ES-I3 (cell line): ENCODE results near the gene MTTP.

Experiments used
- H3K36me3 ChIP-seq: 2 replicates; pipeline ENCODE4 v1.6.1; 2013; ENCODE audit warnings: mild to moderate bottlenecking, low read length, control low read depth, moderate library complexity; ENCODE audit not compliant: insufficient read depth
- H3K4me1 ChIP-seq: 2 replicates; pipeline ENCODE4 v1.6.1; 2013; ENCODE audit warnings: mild to moderate bottlenecking, control low read depth, low read length; ENCODE audit not compliant: insufficient read depth
- H3K9ac ChIP-seq: 2 replicates; pipeline ENCODE4 v1.6.1; 2013; ENCODE audit warnings: low read depth, mild to moderate bottlenecking, low read length, moderate library complexity
- H3K9me3 ChIP-seq: 2 replicates; pipeline ENCODE4 v1.6.1; 2013; ENCODE audit warnings: mild to moderate bottlenecking, low read length, moderate library complexity; ENCODE audit not compliant: control insufficient read depth, insufficient read depth

MTTP gene

GRCh38 chr4:99640676-99641075 lies 66.1 kb downstream of the MTTP start:
- H3K9me3 ChIP-seq: no peaks in the 10 kb centered on the region
- H3K9ac ChIP-seq: no peak overlapping the region
- no peaks in the 10 kb centered on the region for H3K36me3 ChIP-seq
- H3K4me1 ChIP-seq: peaks cover 27% of the 10 kb centered on the region

DNA sequence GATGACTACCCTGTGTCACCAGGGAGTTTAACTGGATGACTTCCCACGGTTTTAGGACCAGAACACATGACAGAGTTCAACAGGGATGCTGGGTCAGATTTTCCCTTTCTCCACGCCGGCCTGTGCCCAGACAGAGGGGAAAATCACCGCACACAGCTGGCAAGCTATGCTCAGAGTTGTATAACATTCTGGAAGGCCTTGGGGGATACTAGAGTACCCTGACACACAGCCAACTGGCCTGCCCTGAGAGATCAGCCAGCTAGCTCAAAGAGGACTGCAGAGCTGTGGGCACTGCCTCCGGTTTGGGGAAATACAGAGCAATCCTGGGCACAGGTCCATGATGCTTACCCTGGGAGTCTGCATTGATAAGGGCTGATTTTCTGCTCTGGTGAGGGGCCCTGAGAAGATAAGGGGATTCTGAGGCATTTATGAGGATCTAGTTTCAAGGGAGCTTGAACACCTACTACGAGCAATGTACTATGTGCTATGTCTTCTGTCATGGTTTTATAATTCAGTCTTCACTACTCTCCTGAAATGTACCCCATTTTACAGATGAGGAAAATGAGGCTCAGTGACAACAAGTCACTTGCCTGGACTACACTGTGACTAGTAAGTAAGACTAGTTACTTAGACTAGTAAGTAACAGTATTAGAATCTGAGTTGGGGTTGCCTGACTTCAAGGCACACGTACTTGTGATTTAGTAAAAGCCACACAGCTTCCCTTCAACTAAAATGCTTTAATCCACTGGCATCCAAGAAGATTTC lies 68.3 kb downstream of the MTTP start:
- Histone ChIP-seq H3K4me1 (peaks cover 40% of the 10 kb centered on the region), H3K9me3 (no peaks in the 10 kb centered on the region), H3K36me3 (no peaks in the 10 kb centered on the region)

DNA sequence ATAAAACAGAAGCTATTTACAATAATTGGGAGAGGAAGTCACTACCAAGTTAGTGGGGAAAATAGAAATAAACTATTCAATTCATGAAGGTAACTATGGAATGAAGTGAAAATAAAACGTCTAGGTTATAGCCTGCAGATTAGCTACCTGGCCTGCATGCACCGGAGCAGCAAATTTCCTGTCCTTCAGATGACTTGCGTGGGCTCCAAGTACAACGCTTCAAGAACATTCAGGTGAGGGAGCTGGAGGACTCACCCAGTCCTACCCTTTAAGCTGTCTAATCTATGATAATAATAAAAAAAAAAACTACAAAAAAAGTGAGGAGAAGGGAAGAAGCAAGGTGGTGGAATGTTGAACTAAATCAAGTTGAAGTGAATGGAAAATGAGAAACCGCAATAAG lies 69.8 kb downstream of the MTTP start:
- no peak overlapping the region; the same call in 1 of the 2 replicates for H3K9ac ChIP-seq

More for the DNA sequence above, 68.3 kb downstream of the MTTP start:
- H3K9ac ChIP-seq: no peak overlapping the region

DNA sequence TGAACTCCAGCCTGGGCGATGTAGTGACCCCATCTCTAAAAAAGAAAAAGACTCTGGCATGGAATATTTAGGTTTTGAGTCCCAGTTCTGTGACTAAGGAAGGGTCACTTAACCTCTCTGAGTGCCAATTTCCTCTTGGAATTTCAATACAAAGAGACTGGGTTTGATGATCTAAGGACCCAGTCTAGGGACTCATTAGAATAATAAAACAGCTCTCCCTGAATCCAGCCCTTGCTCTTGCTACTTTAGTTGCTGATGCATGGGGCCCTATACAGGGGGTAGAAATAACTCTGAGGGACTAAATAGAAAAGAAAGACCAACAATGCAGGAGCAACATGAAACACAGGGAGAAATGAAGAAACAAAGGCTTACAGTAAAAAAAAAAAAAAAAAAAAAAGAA lies 70.4 kb downstream of the MTTP start:
- Histone ChIP-seq H3K9me3 (no peaks in the 10 kb centered on the region), H3K4me1 (peaks cover 42% of the 10 kb centered on the region)

More for the DNA sequence above, 69.8 kb downstream of the MTTP start:
- peaks cover 42% of the 10 kb centered on the region for H3K4me1 ChIP-seq
- H3K9me3 ChIP-seq: no peaks in the 10 kb centered on the region
- H3K36me3 ChIP-seq: no peaks in the 10 kb centered on the region

DNA sequence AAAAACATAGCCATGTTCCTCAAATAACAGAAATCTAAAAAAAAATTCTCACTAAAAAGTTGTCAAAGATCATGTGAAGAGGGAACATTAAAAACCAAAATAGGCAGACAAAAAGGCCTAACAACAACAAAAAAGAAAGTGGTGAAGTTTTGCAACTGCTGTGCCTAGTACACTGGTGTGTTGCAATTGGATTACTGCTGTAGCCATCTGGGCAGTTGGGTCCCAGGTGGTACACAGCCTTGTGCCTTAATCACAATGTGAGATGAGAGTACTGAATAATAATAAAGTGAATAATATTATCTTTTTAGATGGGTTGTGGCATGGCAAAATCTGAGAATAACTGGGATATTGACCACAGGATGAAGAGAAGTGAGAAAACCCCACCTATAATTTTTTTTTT lies 71.0 kb downstream of the MTTP start:
- Histone ChIP-seq H3K9me3 (no peaks in the 10 kb centered on the region), H3K9ac (no peak overlapping the region), H3K36me3 (no peaks in the 10 kb centered on the region), H3K4me1 (peaks cover 38% of the 10 kb centered on the region)

More for the DNA sequence above, 70.4 kb downstream of the MTTP start:
- Histone ChIP-seq H3K36me3 (no peaks in the 10 kb centered on the region), H3K9ac (no peak overlapping the region; the same call in 1 of the 2 replicates)

- Histone ChIP-seq H3K4me1 (peaks cover 36% of the 10 kb centered on the region), H3K36me3 (no peaks in the 10 kb centered on the region), H3K9ac (no peak overlapping the region), H3K9me3 (no peaks in the 10 kb centered on the region)
These were observed 72.4 kb downstream of the MTTP start for GRCh38 chr4:99647071-99647470.

GRCh38 chr4:99648321-99648720 lies 73.7 kb downstream of the MTTP start:
- Histone ChIP-seq H3K9me3 (no peaks in the 10 kb centered on the region), H3K4me1 (peaks cover 28% of the 10 kb centered on the region), H3K9ac (no peak overlapping the region), H3K36me3 (no peaks in the 10 kb centered on the region)

DNA sequence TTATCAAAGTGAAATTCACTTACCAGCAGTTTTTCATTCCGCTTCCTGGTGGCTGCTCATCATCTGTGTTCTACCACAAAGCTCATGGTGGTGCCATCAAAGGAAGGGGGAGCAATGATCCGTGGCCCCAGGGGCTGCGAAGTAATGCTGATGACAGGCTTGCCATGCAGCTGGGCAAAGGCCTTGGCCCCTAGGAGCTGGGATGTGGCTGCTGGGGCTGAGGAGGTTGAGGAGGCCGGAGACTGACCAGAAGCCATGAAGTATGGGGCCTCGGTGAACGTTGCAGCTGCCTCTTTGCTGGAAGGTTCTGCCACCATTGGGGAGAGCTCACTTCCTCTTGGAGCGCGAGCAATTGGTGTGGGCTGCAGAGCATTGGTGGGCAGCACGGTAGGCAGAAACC lies 74.6 kb downstream of the MTTP start:
- no peaks in the 10 kb centered on the region for H3K36me3 ChIP-seq
- H3K9ac ChIP-seq: no peak overlapping the region
- peaks cover 26% of the 10 kb centered on the region for H3K4me1 ChIP-seq
- no peaks in the 10 kb centered on the region for H3K9me3 ChIP-seq

- Histone ChIP-seq H3K4me1 (peaks cover 21% of the 10 kb centered on the region), H3K9ac (no peak overlapping the region)
These were observed 75.2 kb downstream of the MTTP start for GRCh38 chr4:99649778-99650177.

DNA sequence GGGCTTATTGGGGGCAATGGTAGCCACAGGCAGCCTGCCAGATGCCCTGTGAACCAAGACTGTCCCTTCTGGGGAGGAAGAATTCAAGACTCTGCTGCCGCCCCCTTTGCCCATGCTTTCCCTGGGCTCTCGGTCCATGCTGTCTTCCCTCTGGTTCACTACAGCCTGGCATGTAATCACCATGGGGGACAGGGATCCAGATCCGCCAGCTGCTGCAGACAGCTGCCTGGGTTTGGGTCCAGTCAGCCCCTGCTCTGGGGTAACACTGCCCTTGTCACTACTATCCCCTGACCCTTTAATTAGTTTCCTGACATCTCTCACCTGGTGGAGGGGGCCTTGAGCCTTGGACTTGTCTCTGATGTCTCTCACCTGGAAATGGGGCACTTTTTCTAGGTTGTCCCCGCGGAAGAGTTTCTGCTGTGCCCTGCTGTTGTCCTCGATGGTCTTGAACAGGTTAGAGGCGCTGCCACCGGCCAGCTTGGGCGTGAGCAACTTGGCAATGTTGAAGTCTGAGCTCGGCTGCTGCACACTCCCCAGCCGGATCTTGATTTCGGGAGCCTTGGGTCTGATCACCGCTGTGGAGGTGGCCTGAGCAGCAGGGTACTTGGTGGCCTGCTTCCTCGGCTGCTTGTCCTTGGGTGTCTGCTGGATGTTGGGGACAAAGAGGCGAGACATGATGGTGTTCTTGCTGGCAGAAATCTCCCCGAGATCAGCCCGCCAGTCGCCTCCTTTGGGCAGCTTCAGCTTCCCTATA lies 76.6 kb downstream of the MTTP start:
- Histone ChIP-seq H3K36me3 (no peaks in the 10 kb centered on the region), H3K9me3 (no peaks in the 10 kb centered on the region), H3K4me1 (peaks cover 11% of the 10 kb centered on the region), H3K9ac (no peak overlapping the region)

More at GRCh38 chr4:99649778-99650177, 75.2 kb downstream of the MTTP start:
- Histone ChIP-seq H3K36me3 (no peaks in the 10 kb centered on the region), H3K9me3 (no peaks in the 10 kb centered on the region)

DNA sequence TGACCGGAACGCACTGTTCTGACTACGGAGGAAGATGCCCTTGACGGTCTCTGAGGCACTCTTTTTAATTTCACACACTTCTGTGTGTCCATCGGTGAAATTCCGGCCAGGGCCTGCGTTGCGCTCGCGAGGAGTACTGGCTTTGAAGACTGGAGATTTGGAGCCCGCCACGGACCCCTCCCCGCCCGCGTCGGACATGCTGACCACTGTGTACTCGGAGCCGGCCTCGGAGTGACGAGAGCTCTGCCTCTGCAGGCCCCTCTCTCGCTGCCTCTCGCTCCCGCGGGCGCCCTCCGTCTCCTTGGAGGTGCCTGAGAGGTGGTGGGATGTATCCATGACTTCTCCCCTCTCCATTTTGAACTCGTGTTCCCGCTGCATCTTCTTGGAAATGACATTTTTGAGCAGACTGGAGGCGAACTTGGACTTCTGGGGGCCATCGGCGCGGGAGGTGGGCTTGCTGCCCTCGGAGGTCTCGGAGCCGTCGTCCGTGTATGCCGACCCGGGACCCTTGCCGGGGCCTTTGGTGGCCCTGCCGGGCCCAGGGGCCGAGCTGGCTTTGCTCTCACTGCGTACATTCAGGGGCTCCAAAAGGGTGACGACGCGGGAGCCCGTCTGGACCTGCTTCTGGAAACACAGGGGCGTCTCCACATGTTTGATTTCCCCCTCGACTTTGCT lies 77.3 kb downstream of the MTTP start:
- Histone ChIP-seq H3K9me3 (no peaks in the 10 kb centered on the region), H3K4me1 (peaks cover 4% of the 10 kb centered on the region; the same call in 1 of the 2 replicates), H3K9ac (no peak overlapping the region), H3K36me3 (no peaks in the 10 kb centered on the region)

DNA sequence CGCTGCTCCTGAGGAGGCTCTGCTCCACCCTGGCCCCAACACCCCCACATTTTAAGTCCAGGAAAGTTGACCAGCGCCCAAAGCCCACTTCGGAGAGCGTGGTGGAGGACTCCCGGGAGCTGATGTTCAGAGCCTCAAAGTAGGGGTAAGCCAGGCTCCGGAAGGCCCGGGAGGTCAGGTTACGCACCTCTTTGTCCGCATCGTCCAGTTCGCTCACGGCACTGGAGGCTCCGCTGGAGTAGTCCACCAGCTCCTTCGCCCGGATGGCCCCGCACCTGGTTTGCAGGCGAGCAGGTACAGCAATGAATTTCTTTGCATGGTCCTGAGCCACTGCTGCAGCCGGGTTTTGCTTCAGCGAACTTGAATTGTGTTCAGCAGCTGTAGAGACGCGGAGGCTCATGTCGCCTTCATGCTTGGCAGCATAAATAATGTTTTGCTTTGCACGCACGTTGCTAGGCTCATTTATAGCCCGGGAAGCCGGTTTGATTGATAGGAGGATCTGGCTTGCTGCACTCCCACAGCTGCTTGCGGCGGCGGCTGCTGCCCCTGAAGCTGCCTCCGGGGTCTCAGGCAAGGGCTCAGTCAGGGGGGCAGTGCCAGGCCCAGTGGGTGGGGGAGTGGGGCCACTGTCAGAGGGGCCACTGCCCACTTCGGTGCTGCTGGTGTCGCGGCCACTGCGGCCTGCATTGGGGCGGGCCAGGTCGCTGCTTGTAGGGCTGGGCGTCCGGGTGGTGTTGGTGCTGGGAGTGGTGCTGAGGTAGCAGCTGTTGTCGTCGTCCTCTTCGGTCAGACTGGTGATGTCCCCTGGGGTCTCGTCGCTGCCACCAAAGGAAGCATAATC lies 78.2 kb downstream of the MTTP start:
- no peaks in the 10 kb centered on the region for H3K36me3 ChIP-seq
- no peaks in the 10 kb centered on the region for H3K9me3 ChIP-seq
- H3K9ac ChIP-seq: no peak overlapping the region
- H3K4me1 ChIP-seq: 0 out of 2 replicates have a peak, but pooled peaks cover 2% of the 10 kb centered on the region

GRCh38 chr4:99653916-99654315 lies 79.3 kb downstream of the MTTP start:
- Histone ChIP-seq H3K36me3 (no peaks in the 10 kb centered on the region), H3K9ac (no peak overlapping the region), H3K4me1 (no peaks in the 10 kb centered on the region), H3K9me3 (no peaks in the 10 kb centered on the region)

DNA sequence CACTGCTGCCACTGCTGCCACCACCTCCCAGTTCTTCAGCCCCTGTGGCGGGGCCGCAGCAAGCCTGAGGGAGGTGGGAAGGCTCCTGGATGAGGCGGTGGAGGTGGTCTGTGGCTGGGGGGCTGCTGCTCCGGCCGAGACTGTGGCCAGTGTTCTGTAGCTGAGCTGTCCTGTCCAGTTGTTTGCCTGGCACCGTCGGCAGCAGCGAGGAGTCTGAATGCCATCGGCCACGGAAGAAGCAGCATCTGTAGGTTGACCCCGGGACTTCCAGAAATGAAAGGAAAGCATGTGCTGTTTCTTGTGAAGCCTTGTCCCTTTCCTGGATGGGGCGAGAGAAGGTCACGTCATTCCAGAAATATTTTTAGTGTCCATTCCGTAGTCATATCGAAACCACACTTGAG lies 79.7 kb downstream of the MTTP start:
- no peak overlapping the region for H3K9ac ChIP-seq
- no peaks in the 10 kb centered on the region for H3K4me1 ChIP-seq
- H3K9me3 ChIP-seq: no peaks in the 10 kb centered on the region
- H3K36me3 ChIP-seq: no peaks in the 10 kb centered on the region
